Measurements from ENCODE around the gene SUN2.

GRCh38 chr22:38754751-38755154, 1.0 kb downstream of the SUN2 start:
- TF ChIP-seq POLR2A (IDR thresholded peaks at IDR 0.05; ENCODE audit: low read depth), result no peak
- no peak for TF ChIP-seq CTCF (IDR thresholded peaks at IDR 0.05)
